Cardiac muscle cell (in vitro differentiated cells and primary cell): ENCODE results near the gene GCDH. TPM values are rescaled to one million over a fixed set of nuclear protein-coding genes. Genes with fewer than 3 reads are reported as not detected.
"Not testable (repeated sequence)": the region's sequence is repeated elsewhere in the genome, so short reads cannot be mapped to it uniquely, and the experiment has no call there.

ENCODE experiments used
- DNase-seq, 2 donors: peaks; one replicate each; pipeline versions ENCODE4 v3.0.0 to v3.0.0-alpha.2; 2010 to 2017; ENCODE audit warnings: low read depth in 1 of 2, low spot score in 1 of 2
- H3K27ac ChIP-seq: fragments of 200-600 bp; sonication (generic); 2 replicates; pipeline ENCODE4 v1.5.1; 2016
- H3K27me3 ChIP-seq: fragments of 200-600 bp; sonication (generic); 2 replicates; pipeline ENCODE4 v1.6.0; 2016; ENCODE audit warnings: control low read depth
- H3K36me3 ChIP-seq: fragments of 200-600 bp; sonication (generic); 2 replicates; pipeline ENCODE4 v1.5.1; 2016; ENCODE audit warnings: control low read depth
- H3K4me1 ChIP-seq: fragments of 200-600 bp; sonication (generic); 2 replicates; pipeline ENCODE4 v1.8.1; 2017; ENCODE audit warnings: low read depth, mild to moderate bottlenecking, mixed run types
- H3K4me3 ChIP-seq: fragments of 200-600 bp; sonication (generic); 2 replicates; pipeline ENCODE4 v1.5.1; 2016; ENCODE audit warnings: mild to moderate bottlenecking
- H3K9me3 ChIP-seq: fragments of 200-600 bp; sonication (generic); 2 replicates; pipeline ENCODE4 v1.5.1; 2017; ENCODE audit warnings: low read depth, mild to moderate bottlenecking, control low read depth
- polyA plus RNA-seq: library from polyadenylated mRNA; unstranded; fragments of >200 nt; fragmentation: Nextera tagmentation; extraction: Ambion mirVana; gene quantifications from 2 replicates; pipeline ENCODE4 v1.2.1, GENCODE V29; 2016
- total RNA-seq: library from RNA; depleted of rRNA; stranded (reverse); fragments of >200 nt; gene quantifications from 2 replicates; pipeline ENCODE4 v1.2.3, GENCODE V29; 2016
- TF ChIP-seq, protein P1 (sequence below): IDR thresholded peaks from 2 replicates; pipeline ENCODE4 v1.5.1; 2012; ENCODE audit warnings: low read depth, mild to moderate bottlenecking, low read length

Gene GCDH
- total and polyA plus RNA-seq, 2 experiments from 2014 or later: 28.5 to 54.9 TPM

DNA sequence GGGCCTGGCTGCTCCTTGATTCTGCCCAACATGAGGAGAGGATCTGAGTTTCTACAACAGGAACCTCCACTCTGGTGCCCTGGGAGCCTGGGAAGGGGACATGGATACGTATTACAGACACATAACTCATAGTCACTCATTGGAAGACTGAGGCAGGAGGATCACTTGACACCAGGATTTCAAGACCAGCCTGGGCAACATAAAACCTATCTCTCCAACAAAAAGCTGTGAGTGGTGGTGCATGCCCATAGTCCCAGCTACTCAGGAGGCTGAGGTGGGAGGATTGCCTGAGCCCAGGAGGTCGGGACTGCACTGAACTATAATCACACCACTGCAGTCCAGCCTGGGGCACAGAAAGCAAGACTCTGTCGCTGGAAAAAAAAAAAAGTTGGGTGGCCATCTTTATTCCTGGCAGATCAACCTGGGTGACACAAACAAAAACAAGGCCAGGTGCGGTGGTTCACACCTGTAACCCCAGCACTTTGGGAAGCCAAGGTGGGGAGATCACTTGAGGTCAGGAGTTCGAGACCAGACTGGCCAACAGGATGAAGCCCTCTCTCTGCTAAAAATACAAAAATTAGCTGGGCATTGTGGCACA is 2.9 kb upstream of the GCDH start:
- Histone ChIP-seq H3K27ac (no peak overlapping the region), H3K27me3 (no peaks in the 10 kb centered on the region), H3K4me3 (no peak overlapping the region), H3K4me1 (no peaks in the 10 kb centered on the region), H3K9me3 (no peaks in the 10 kb centered on the region), H3K36me3 (no peaks in the 10 kb centered on the region)
- TF ChIP-seq, protein P1, sequence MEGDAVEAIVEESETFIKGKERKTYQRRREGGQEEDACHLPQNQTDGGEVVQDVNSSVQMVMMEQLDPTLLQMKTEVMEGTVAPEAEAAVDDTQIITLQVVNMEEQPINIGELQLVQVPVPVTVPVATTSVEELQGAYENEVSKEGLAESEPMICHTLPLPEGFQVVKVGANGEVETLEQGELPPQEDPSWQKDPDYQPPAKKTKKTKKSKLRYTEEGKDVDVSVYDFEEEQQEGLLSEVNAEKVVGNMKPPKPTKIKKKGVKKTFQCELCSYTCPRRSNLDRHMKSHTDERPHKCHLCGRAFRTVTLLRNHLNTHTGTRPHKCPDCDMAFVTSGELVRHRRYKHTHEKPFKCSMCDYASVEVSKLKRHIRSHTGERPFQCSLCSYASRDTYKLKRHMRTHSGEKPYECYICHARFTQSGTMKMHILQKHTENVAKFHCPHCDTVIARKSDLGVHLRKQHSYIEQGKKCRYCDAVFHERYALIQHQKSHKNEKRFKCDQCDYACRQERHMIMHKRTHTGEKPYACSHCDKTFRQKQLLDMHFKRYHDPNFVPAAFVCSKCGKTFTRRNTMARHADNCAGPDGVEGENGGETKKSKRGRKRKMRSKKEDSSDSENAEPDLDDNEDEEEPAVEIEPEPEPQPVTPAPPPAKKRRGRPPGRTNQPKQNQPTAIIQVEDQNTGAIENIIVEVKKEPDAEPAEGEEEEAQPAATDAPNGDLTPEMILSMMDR: no peak
- no peak for DNase-seq

DNA sequence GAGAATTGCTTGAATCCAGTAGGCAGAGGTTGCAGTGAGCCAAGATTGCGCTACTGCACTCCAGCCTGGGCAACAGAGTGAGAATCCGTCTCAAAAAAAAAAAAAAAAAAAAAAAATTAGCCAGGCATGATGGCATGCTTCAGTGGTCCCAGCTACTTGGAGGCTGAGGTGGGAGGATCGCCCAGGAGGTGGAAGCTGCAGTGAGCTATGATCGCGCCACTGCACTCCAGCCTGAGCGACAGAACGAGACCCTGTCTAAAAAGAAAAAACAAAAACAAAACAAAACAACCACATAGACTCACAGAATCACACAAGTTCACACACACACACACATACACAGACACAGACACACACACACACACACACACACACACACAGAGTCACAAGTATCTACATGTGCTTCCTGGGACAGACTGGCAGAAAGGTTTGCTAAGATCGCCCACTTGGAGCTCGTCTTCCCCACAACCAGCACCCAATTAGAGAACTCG is 617 bp upstream of the GCDH start:
- H3K9me3 ChIP-seq, DNase-seq, H3K36me3 ChIP-seq, H3K27me3 ChIP-seq, H3K4me1 ChIP-seq: not testable (repeated sequence)
- peak overlapping the region; percentile 73 for H3K27ac ChIP-seq
- H3K4me3 ChIP-seq: peak overlapping the region; percentile 17

DNA sequence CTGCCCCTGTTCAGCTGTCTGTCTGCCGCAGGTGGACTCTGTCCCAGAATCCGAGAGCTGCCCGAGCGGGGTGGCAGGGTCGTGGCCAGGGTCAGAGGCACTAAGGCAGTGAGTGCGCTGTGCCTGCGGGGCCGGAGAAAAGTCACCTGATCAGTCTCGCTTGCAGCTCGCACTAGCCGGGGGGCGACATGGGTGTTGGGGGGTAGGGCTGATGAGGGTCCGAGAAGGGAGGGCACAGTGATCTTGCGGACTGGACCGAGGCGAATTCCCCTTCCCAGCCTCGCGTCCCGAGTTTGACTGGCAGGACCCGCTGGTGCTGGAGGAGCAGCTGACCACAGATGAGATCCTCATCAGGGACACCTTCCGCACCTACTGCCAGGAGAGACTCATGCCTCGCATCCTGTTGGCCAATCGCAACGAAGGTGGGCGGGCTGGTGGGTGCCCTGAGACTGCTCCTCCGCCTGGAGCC is 627 bp downstream of the GCDH start:
- H3K27me3 ChIP-seq: no peaks in the 10 kb centered on the region
- no peak overlapping the region for H3K27ac ChIP-seq
- DNase-seq: no peak
- H3K9me3 ChIP-seq: no peaks in the 10 kb centered on the region
- no peaks in the 10 kb centered on the region for H3K36me3 ChIP-seq
- H3K4me1 ChIP-seq: no peaks in the 10 kb centered on the region
- TF ChIP-seq, protein P1: no peak
- peak overlapping the region; percentile 57 for H3K4me3 ChIP-seq

DNA sequence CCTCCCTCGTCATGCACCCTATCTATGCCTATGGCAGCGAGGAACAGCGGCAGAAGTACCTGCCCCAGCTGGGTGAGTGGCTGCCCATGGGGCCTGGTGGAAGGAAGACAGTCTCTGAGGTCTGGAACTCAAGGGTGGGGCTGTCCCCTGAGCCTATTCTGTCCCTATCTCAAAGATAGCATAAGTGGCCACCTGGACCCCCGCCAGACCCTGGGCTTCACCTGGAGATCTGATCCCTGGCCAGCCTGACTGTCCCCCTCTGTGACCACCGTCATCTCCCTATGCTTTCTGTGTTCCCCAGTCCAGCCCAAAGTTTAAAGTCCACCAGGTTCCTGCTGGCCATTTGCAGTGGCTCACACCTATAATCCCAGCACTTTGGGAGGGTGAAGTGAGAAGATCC is 2.6 kb downstream of the GCDH start:
- TF ChIP-seq, protein P1: no peak
- H3K4me3 ChIP-seq: no peak overlapping the region
- no peaks in the 10 kb centered on the region for H3K27me3 ChIP-seq
- no peak for DNase-seq
- H3K9me3 ChIP-seq: no peaks in the 10 kb centered on the region
- H3K36me3 ChIP-seq: no peaks in the 10 kb centered on the region
- H3K4me1 ChIP-seq: no peaks in the 10 kb centered on the region
- H3K27ac ChIP-seq: no peak overlapping the region

DNA sequence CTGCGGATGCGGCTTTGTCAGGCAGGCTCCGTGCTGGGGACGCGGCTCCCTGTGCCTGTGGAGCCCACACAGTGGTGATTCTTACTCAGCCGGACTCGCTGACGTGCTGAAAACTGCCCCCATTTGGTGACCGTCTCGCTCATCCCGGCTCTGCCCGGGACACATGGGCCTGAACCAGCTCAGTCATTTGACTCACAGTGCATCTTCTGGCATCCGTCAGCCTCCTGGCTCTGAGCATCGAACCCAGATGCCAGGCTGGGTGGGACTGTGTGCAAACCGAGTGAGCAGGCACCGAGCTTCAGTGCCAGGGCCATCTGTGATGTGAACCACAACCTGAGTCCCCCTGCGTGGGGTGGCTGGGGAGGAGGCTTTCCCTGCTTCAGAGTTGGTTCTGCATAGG is 5.5 kb downstream of the GCDH start:
- peaks cover 3% of the 10 kb centered on the region for H3K36me3 ChIP-seq
- no peak overlapping the region for H3K27ac ChIP-seq
- TF ChIP-seq, protein P1: no peak

DNA sequence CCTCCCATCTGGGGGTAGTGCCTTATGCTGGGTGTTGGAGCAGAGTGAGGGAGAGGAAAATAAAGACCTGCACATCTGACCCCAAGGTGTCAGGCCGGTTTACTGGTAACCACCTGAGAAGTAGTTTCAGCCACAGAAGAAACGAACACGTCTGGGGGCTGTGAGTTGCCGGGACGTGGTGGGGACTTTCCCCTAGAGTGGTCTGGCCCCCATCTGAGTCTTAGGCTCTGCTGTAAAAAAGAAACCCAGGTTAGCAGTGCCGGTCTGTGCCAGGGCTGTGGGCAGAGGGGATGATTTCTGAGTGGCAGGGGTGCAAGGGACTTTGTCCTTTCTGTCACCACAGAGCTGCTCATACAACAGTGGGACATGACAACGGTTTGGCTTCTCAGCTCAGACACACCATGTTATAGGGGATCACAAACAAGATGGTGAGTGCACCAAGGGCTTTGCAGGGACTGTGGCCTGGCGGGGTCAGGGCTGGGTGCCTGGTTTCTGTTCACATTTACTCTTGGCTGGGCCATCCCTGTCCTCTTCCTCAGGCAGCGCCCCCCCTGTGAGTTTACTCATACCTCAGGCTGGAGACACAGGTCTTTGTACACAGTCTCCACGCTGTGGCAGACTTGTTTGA is 9.0 kb downstream of the GCDH start:
- H3K9me3 ChIP-seq: no peaks in the 10 kb centered on the region
- H3K27me3 ChIP-seq: no peaks in the 10 kb centered on the region
- H3K4me3 ChIP-seq: no peak overlapping the region
- TF ChIP-seq, protein P1: no peak
- H3K4me1 ChIP-seq: no peaks in the 10 kb centered on the region
- H3K27ac ChIP-seq: no peak overlapping the region
- peaks cover 3% of the 10 kb centered on the region for H3K36me3 ChIP-seq
- no peak for DNase-seq

More for the DNA sequence above, 5.5 kb downstream of the GCDH start:
- Histone ChIP-seq H3K4me1 (no peaks in the 10 kb centered on the region), H3K9me3 (no peaks in the 10 kb centered on the region), H3K4me3 (no peak overlapping the region), H3K27me3 (no peaks in the 10 kb centered on the region)
- no peak for DNase-seq
